ENCODE measurements around the gene DKK3.

Gene DKK3

DNA sequence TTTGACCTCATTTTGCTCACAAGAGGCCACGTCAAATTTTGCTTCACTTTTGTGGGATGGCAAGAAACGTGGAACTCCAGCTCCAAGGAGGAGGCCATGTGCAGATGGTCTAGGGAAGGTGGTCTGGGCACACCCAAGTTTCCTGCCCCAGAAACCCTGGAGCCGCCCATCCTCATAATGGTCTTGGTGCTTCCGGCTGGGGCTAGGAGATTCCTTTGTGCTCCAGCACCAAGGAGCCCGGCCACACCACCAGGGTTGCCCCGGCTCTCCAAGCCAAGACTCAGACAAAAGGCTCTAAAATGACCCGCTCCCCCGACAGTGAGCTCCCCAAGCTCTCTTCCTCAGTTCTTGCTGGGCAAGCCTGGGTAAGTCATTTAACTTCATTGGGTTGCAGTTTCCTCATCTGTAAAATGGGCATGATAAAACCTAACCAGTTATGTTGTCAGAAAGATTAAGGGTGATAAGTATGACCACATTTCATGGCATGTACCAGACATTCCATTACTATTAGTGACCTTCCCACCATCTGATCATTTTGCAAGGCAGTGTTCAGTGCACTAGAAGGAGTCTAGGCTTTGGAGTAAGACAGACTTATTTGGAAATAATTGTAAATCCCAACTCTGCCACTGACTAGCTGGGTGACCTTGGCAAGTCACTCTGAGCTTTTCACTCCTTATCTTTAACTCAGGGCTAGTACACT lies 23.3 kb downstream of the DKK3 start:
- DNase-seq (ENCODE audit: insufficient read length, low spot score) (no peak), FAIRE-seq (no peak)

GRCh38 chr11:11984563-11984962 lies 23.9 kb downstream of the DKK3 start:
- DNase-seq (ENCODE audit: insufficient read length, low spot score) (no peak), FAIRE-seq (no peak)

- no peak for DNase-seq (ENCODE audit: insufficient read length, low spot score)
These were observed 25.0 kb downstream of the DKK3 start for GRCh38 chr11:11983427-11983826.

DNA sequence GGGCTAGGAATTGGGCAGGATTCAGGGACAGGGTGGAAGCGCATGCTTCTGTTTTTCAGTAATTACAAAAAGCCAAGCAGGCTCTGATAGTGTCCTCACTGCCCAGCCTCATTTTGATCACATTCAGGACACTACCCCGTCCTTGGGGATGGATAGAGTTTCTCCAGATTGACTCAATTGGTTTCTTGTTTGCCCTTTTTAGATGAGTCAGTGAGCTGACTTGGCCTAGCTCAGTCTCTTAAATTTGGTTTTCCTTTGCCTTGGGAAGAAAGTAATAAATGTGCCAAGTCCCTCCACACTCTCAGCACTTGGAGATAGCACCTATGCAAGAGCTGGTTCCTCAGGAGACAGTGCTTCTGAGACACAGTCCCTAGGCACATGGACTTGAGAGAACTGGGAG lies 25.5 kb downstream of the DKK3 start:
- FAIRE-seq (no peak), DNase-seq (ENCODE audit: insufficient read length, low spot score) (no peak)

More at GRCh38 chr11:11983427-11983826, 25.0 kb downstream of the DKK3 start:
- no peak for FAIRE-seq

GRCh38 chr11:11982461-11982860 lies 26.0 kb downstream of the DKK3 start:
- FAIRE-seq (no peak), DNase-seq (ENCODE audit: insufficient read length, low spot score) (no peak)

DNA sequence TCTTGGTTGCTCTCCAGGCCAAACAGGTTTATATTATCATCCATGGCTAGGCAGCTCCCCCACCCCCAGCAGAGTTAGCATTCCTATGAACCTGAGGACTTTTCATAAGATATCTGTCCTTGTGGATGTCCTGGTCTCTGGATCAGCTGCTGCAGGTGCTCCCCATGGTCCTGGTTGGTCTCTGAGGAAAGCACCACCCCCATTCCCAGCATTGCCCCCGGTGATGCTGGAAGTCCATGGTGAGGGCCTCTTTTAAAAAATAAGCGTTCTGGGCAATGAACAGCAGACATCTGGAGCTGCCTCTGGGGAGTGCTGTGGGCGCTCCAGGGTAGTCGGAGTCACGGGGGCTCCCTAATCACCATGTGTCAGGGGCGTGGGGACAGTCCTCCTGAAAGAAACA lies 26.6 kb downstream of the DKK3 start:
- DNase-seq (ENCODE audit: insufficient read length, low spot score): no peak
- no peak for FAIRE-seq

DNA sequence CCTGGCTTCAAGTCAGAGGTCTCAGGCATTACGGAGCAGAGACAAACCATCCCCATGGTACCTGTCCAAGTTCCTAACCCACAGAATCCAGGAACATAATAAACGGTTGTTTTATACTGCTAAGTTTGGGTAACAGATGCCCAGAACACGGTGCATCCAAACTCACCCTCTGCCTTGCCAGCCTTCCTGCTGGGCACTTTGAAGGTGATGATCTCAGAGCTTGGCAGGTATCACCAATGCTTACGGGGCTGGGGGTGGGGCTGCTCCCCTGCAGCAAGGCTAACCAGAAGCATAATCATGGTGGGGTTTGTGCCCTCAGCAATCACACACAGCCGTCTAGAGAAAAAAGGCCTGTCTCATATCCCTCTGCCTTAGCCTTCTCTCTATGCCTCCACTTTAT lies 27.1 kb downstream of the DKK3 start:
- DNase-seq (ENCODE audit: insufficient read length, low spot score): no peak
- FAIRE-seq: no peak

DNA sequence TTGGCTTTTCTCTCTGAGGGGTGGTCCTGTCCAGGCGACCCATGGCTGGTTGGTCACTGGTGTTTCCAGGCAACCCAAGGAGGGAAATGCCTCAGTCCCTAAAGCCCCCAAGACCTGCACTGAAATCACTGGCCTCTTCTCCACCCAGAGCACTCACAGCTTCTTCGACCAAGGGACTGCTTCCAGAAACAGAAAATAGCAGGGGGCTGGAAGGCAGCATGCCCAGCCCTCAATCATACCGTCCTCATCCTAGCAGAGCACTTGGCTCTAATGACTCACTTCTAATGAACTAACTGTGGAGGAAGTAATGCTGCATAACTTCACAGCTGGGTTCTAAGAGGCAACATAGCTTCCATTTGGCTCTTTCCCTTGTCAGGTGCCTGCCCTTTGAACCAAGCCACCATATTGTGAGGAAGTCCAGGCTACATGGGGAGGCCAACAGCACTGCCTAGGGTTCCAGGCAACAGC lies 27.6 kb downstream of the DKK3 start:
- no peak for FAIRE-seq

GRCh38 chr11:11980200-11980599 lies 28.2 kb downstream of the DKK3 start:
- FAIRE-seq: no peak

More for the DNA sequence above, 27.6 kb downstream of the DKK3 start:
- no peak for DNase-seq (ENCODE audit: insufficient read length, low spot score)

GRCh38 chr11:11979488-11980117 lies 28.8 kb downstream of the DKK3 start:
- no peak for FAIRE-seq
- no peak for DNase-seq (ENCODE audit: insufficient read length, low spot score)

More at GRCh38 chr11:11980200-11980599, 28.2 kb downstream of the DKK3 start:
- DNase-seq (ENCODE audit: insufficient read length, low spot score): no peak

GRCh38 chr11:11978792-11979487 lies 29.5 kb downstream of the DKK3 start:
- no peak for FAIRE-seq
- DNase-seq (ENCODE audit: insufficient read length, low spot score): no peak

GRCh38 chr11:11978098-11978637 lies 30.3 kb downstream of the DKK3 start:
- no peak for FAIRE-seq
- no peak for DNase-seq (ENCODE audit: insufficient read length, low spot score)

GRCh38 chr11:11977206-11977938 lies 31.1 kb downstream of the DKK3 start:
- no peak for FAIRE-seq
- no peak for DNase-seq (ENCODE audit: insufficient read length, low spot score)

DNA sequence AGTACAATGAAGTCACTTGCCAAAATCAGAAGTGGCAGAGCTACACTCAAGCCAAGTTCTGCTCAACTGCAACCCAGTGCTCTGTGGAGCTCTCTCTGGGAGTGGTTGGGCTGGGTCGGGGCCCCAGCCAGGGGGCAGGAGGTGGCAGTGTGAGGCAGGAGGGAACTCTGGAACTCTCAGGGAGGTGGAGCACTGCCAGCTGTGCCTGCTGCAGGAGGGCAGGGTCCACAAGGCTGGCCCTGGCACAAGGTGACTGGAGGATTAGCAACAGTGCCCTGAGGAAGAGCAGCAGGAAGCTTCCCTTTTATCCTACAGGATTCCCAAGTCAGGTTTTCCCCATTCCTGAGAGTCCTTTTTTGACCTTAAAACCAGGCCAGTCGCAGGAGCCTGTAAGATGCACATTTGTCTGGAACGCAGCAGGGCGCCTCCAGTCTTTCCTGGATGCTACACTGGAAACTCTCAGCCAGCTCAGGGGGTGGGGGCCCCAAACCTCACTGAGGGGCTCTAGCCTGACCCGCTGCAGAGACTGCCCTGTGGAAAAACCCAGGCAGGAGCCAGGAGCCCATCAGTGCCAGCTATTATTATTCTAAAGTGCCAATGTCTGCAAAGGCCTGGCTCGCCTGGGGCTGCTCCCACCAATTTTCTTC lies 31.8 kb downstream of the DKK3 start:
- DNase-seq (ENCODE audit: insufficient read length, low spot score): no peak
- FAIRE-seq: no peak

GRCh38 chr11:11975201-11976092 lies 33.0 kb downstream of the DKK3 start:
- FAIRE-seq (no peak), DNase-seq (ENCODE audit: insufficient read length, low spot score) (no peak)

DNA sequence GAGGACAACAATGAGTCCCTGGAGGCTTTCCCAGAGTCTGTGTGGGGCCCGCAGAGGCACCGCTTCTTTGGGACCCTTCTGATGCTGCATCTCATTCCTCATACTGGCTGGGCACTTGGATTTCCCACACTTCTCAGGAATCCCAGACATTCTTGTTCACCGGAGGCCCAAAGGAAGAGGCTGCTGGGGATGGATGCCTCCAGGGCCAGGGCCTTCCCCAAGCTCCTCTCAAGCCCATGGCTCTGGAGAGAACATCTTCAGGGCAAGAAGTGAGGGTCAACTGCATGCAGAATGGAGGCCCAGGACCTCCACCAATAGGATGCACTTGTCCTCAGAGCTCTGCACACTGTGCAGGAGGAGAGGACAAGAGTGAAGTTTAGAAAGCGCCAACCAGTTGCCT lies 34.6 kb downstream of the DKK3 start:
- DNase-seq (ENCODE audit: insufficient read length, low spot score) (no peak), FAIRE-seq (no peak)

DNA sequence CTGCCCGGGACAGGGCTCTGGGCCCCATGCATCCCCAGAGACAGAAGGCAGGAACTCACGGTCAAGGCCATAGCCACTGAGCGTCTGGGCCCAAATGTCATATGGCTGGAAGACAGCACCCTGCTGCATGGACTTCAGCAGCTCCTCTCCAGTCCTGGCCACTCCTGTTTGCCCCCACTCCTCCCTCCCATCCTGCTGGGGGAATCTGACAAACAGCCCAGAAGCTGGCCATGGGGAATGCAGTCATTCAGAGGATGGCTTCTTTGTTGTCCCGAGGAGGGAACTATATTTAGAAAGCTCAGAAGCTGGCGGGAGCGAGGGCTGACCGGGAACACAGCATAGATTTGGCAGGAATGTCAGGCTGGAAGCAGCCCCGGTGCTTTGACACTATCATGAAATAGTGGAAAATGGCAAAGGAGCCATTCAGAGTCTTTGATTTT lies 35.0 kb downstream of the DKK3 start:
- FAIRE-seq (no peak), DNase-seq (ENCODE audit: insufficient read length, low spot score) (no peak)

GRCh38 chr11:11972730-11973341 lies 35.6 kb downstream of the DKK3 start:
- FAIRE-seq (no peak), DNase-seq (ENCODE audit: insufficient read length, low spot score) (no peak)

All from GM19239 (cell line).